ENCODE measurements around the gene MEGF6.

MEGF6 gene

GRCh38 chr1:3502641-3503524 lies 108.4 kb downstream of the MEGF6 start:
- no peak for DNase-seq (ENCODE audit: low spot score)

GRCh38 chr1:3501856-3502640 lies 109.3 kb downstream of the MEGF6 start:
- DNase-seq (ENCODE audit: low spot score), result peak; percentile 67

- no peak for DNase-seq (ENCODE audit: low spot score)
Observed at GRCh38 chr1:3501437-3501836, 109.9 kb downstream of the MEGF6 start.

- DNase-seq (ENCODE audit: low spot score), result no peak
Observed at GRCh38 chr1:3500265-3500835, 111.0 kb downstream of the MEGF6 start.

- DNase-seq (ENCODE audit: low spot score), result no peak
Observed at GRCh38 chr1:3499611-3500010, 111.7 kb downstream of the MEGF6 start.

GRCh38 chr1:3498986-3499385 lies 112.3 kb downstream of the MEGF6 start:
- no peak for DNase-seq (ENCODE audit: low spot score)

GRCh38 chr1:3498246-3498930 lies 112.9 kb downstream of the MEGF6 start:
- DNase-seq (ENCODE audit: low spot score), result no peak

GRCh38 chr1:3497521-3497920 lies 113.8 kb downstream of the MEGF6 start:
- DNase-seq (ENCODE audit: low spot score), result no peak

- no peak for DNase-seq (ENCODE audit: low spot score)
Observed at GRCh38 chr1:3496916-3497315, 114.4 kb downstream of the MEGF6 start.

- DNase-seq (ENCODE audit: low spot score), result no peak
Observed at GRCh38 chr1:3495776-3496745, 115.2 kb downstream of the MEGF6 start.

- DNase-seq (ENCODE audit: low spot score), result no peak
Observed at GRCh38 chr1:3494321-3495308, 116.7 kb downstream of the MEGF6 start.

GRCh38 chr1:3492545-3493246 lies 118.6 kb downstream of the MEGF6 start:
- DNase-seq (ENCODE audit: low spot score), result no peak

GRCh38 chr1:3491291-3492246 lies 119.7 kb downstream of the MEGF6 start:
- peak; percentile 75 for DNase-seq (ENCODE audit: low spot score)

GRCh38 chr1:3490046-3490745 lies 121.1 kb downstream of the MEGF6 start:
- DNase-seq (ENCODE audit: low spot score), result no peak

- no peak for DNase-seq (ENCODE audit: low spot score)
Observed at GRCh38 chr1:3488432-3488831, 122.9 kb downstream of the MEGF6 start.

GRCh38 chr1:3485016-3485415 lies 126.3 kb downstream of the MEGF6 start:
- no peak for DNase-seq (ENCODE audit: low spot score)

- peak; percentile 26 for DNase-seq (ENCODE audit: low spot score)
Observed at GRCh38 chr1:3483801-3484444, 127.4 kb downstream of the MEGF6 start.

Data from CD4-positive, alpha-beta T cell treated with Interleukin-6 at 100 ng/mL for 8 hours (primary cell).